ENCODE data around the gene PDE4D.

The PDE4D gene

DNA sequence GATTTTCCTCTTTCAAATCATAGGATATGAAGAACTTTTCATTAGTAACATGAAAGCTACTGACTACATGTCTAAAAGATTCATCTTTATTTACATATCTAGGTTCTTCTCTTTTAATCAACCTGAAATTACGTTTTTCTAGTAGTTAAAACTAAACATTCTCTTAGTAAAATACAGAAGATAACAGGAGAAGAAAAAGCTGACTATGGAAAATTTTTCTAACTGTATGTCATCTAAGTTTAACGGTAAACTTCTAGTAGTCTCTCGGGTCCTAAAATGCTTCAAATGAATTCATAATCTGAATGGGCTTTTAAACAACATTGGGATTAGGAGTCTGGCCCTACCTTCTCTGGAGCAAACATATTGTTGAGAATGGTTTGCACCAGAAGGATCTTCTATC lies 151.9 kb downstream of the PDE4D start:
- Histone ChIP-seq H3K4me1 (ENCODE audit: insufficient read depth, low read length) (no peaks in the 10 kb centered on the region), H3K36me3 (ENCODE audit: insufficient read depth, low read length) (no peaks in the 10 kb centered on the region), H3K9me3 (ENCODE audit: control insufficient read depth, insufficient read depth, low read length) (no peaks in the 10 kb centered on the region), H3K9ac (ENCODE audit: low read depth, low read length) (no peak overlapping the region)

DNA sequence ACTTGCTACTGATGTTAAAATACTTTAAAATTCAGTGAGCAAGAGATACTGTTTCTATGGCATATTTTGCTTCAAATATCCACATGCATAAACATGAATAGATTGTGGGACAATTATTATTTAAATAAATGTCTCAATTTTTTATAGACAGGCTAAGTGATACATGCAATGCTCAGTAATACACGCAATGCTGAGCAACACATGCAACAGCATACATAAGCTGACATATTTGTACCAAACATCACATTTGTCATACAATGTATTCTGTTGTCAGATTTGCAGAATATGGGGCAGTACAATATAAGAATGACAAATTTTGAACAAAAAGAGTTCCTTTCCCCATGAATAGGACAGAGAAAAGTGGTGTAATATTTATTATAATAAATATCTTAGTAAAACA lies 155.5 kb downstream of the PDE4D start:
- H3K4me1 ChIP-seq (ENCODE audit: insufficient read depth, low read length): no peaks in the 10 kb centered on the region
- no peaks in the 10 kb centered on the region for H3K9me3 ChIP-seq (ENCODE audit: control insufficient read depth, insufficient read depth, low read length)
- H3K9ac ChIP-seq (ENCODE audit: low read depth, low read length): no peak overlapping the region
- H3K36me3 ChIP-seq (ENCODE audit: insufficient read depth, low read length): no peaks in the 10 kb centered on the region

DNA sequence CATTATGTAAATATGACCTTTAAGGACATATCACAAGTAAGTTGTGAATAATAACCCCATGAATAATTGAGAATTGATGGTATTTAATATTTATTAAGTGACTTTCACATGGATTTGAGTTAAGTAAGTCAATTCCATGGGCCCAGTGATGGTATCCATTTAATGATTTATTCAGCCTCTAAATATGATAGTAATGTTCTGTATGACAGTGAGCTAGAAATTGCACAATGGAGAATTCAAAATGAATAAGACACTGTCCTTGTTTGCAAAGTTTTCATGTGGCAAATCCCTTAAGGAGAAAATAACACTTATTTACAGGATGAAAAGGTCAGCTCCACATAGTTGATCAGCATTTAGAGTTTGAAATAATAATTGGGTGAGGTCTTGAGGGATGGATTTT lies 160.7 kb downstream of the PDE4D start:
- H3K9me3 ChIP-seq (ENCODE audit: control insufficient read depth, insufficient read depth, low read length): no peaks in the 10 kb centered on the region

GRCh38 chr5:59732301-59732700 lies 161.2 kb downstream of the PDE4D start:
- Histone ChIP-seq H3K9ac (ENCODE audit: low read depth, low read length) (no peak overlapping the region), H3K36me3 (ENCODE audit: insufficient read depth, low read length) (no peaks in the 10 kb centered on the region), H3K4me1 (ENCODE audit: insufficient read depth, low read length) (no peaks in the 10 kb centered on the region), H3K9me3 (ENCODE audit: control insufficient read depth, insufficient read depth, low read length) (no peaks in the 10 kb centered on the region)

More for the DNA sequence above, 160.7 kb downstream of the PDE4D start:
- Histone ChIP-seq H3K9ac (ENCODE audit: low read depth, low read length) (no peak overlapping the region), H3K36me3 (ENCODE audit: insufficient read depth, low read length) (no peaks in the 10 kb centered on the region), H3K4me1 (ENCODE audit: insufficient read depth, low read length) (no peaks in the 10 kb centered on the region)

DNA sequence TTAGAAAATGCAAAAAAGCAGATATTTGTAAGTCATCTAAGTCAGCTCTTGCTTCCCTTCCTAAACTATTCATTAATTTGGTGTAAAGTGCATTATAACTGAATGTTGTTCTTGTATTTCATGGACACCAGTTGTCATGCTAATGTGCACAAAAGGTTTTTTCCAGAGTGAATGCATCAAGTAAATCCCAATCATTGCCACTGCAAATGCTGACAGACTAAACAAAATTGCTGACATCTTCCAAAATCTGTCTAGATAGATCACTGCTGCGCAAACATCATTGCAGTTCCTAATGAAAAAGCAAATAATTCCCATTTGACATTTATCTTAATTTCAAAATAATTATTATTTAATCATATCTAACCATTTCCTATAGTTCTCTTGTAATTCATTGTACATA lies 161.7 kb downstream of the PDE4D start:
- H3K4me1 ChIP-seq (ENCODE audit: insufficient read depth, low read length): no peaks in the 10 kb centered on the region
- no peaks in the 10 kb centered on the region for H3K36me3 ChIP-seq (ENCODE audit: insufficient read depth, low read length)
- H3K9ac ChIP-seq (ENCODE audit: low read depth, low read length): no peak overlapping the region
- no peaks in the 10 kb centered on the region for H3K9me3 ChIP-seq (ENCODE audit: control insufficient read depth, insufficient read depth, low read length)

DNA sequence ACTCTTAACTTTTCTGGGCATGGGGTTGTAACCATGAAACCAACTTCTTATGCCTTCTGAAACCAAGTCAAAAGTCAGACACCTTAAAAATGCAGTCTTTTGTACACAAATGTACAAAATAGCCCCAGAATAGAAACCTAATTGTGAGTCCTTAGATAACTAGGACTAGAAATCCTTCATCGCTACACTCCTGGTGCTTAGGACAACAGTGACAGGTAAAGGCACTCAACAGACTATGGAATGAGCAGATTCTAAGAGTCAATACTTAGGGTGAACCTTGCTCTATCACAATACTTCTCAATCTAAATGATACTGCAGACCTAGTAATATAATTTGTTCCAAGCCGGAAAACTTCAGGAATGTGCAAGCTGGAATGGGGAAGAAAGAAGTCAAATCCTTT lies 163.7 kb downstream of the PDE4D start:
- H3K9me3 ChIP-seq (ENCODE audit: control insufficient read depth, insufficient read depth, low read length): no peaks in the 10 kb centered on the region
- no peaks in the 10 kb centered on the region for H3K36me3 ChIP-seq (ENCODE audit: insufficient read depth, low read length)
- no peak overlapping the region for H3K9ac ChIP-seq (ENCODE audit: low read depth, low read length)
- no peaks in the 10 kb centered on the region for H3K4me1 ChIP-seq (ENCODE audit: insufficient read depth, low read length)

GRCh38 chr5:59729357-59729756 lies 164.2 kb downstream of the PDE4D start:
- Histone ChIP-seq H3K9ac (ENCODE audit: low read depth, low read length) (no peak overlapping the region), H3K4me1 (ENCODE audit: insufficient read depth, low read length) (no peaks in the 10 kb centered on the region)

GRCh38 chr5:59728356-59728755 lies 165.2 kb downstream of the PDE4D start:
- Histone ChIP-seq H3K4me1 (ENCODE audit: insufficient read depth, low read length) (no peaks in the 10 kb centered on the region), H3K9me3 (ENCODE audit: control insufficient read depth, insufficient read depth, low read length) (no peaks in the 10 kb centered on the region), H3K9ac (ENCODE audit: low read depth, low read length) (no peak overlapping the region), H3K36me3 (ENCODE audit: insufficient read depth, low read length) (no peaks in the 10 kb centered on the region)

More at GRCh38 chr5:59729357-59729756, 164.2 kb downstream of the PDE4D start:
- H3K36me3 ChIP-seq (ENCODE audit: insufficient read depth, low read length): no peaks in the 10 kb centered on the region
- no peaks in the 10 kb centered on the region for H3K9me3 ChIP-seq (ENCODE audit: control insufficient read depth, insufficient read depth, low read length)

DNA sequence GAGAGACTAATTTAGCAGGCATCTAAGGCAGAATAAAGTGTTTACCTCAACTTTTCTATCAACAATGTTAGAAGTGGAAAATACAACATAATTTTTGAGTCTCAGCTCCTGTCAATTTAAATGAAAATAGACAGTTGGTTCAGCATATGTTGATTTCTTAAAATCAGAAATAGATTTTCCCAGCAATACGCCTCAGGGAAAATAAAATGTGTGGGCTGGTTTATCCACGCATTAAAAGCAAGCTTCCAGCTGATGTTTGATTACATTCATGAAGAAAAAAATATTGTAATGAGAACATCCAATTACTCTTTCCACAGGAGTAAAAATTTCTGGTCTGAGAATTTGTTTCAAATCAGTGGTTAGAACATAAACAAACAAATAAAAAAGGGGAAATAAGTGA lies 166.3 kb downstream of the PDE4D start:
- Histone ChIP-seq H3K9ac (ENCODE audit: low read depth, low read length) (no peak overlapping the region), H3K9me3 (ENCODE audit: control insufficient read depth, insufficient read depth, low read length) (no peaks in the 10 kb centered on the region), H3K4me1 (ENCODE audit: insufficient read depth, low read length) (no peaks in the 10 kb centered on the region), H3K36me3 (ENCODE audit: insufficient read depth, low read length) (no peaks in the 10 kb centered on the region)

GRCh38 chr5:59725392-59725767 lies 168.1 kb downstream of the PDE4D start:
- H3K9ac ChIP-seq (ENCODE audit: low read depth, low read length): no peak overlapping the region
- no peaks in the 10 kb centered on the region for H3K36me3 ChIP-seq (ENCODE audit: insufficient read depth, low read length)
- H3K9me3 ChIP-seq (ENCODE audit: control insufficient read depth, insufficient read depth, low read length): no peaks in the 10 kb centered on the region
- no peaks in the 10 kb centered on the region for H3K4me1 ChIP-seq (ENCODE audit: insufficient read depth, low read length)

- H3K36me3 ChIP-seq (ENCODE audit: insufficient read depth, low read length): no peaks in the 10 kb centered on the region
- no peaks in the 10 kb centered on the region for H3K9me3 ChIP-seq (ENCODE audit: control insufficient read depth, insufficient read depth, low read length)
- no peaks in the 10 kb centered on the region for H3K4me1 ChIP-seq (ENCODE audit: insufficient read depth, low read length)
- H3K9ac ChIP-seq (ENCODE audit: low read depth, low read length): no peak overlapping the region
These were observed 168.8 kb downstream of the PDE4D start for GRCh38 chr5:59724482-59725391.

DNA sequence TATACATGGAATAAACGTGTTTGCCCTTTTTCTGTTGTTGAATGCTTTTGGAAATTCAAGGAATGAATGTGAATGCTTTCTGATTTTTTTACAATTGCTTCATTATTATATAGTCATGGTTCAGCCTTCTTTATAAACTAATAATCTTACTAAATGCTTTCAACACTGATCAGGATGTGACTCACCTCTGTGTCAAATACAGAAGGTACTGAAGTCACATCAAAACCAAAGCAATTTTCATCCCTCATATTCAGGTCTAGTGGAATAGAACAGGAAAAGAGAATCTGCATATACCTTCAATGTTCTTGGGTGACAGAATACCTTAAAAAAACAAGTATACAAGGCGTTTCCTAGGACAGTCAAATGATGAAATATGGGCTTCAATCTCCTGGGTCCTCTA lies 170.7 kb downstream of the PDE4D start:
- H3K9me3 ChIP-seq (ENCODE audit: control insufficient read depth, insufficient read depth, low read length): no peaks in the 10 kb centered on the region

GRCh38 chr5:59721741-59722140 lies 171.8 kb downstream of the PDE4D start:
- no peak overlapping the region for H3K9ac ChIP-seq (ENCODE audit: low read depth, low read length)
- H3K36me3 ChIP-seq (ENCODE audit: insufficient read depth, low read length): no peaks in the 10 kb centered on the region
- no peaks in the 10 kb centered on the region for H3K4me1 ChIP-seq (ENCODE audit: insufficient read depth, low read length)
- no peaks in the 10 kb centered on the region for H3K9me3 ChIP-seq (ENCODE audit: control insufficient read depth, insufficient read depth, low read length)

More for the DNA sequence above, 170.7 kb downstream of the PDE4D start:
- Histone ChIP-seq H3K9ac (ENCODE audit: low read depth, low read length) (no peak overlapping the region), H3K36me3 (ENCODE audit: insufficient read depth, low read length) (no peaks in the 10 kb centered on the region), H3K4me1 (ENCODE audit: insufficient read depth, low read length) (no peaks in the 10 kb centered on the region)

DNA sequence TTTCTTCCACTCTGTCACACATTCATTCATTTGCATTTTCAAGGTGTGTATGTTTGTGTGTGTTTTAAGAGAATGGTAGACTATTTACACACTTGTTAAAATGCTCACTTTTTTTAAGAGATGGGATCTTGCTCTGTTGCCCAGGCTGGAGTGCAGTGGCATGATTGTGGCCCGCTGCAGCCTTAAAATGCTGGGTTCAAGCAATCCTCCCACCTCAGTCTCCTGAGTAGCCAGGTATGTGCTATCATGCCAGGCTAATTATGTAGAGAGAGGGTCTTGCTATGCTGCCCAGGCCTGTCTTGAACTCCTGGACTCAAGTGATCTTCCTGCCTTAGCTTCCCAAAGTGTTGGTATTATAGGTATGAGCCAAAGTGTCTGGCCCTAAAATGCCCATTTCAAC lies 173.5 kb downstream of the PDE4D start:
- Histone ChIP-seq H3K9ac (ENCODE audit: low read depth, low read length) (no peak overlapping the region), H3K9me3 (ENCODE audit: control insufficient read depth, insufficient read depth, low read length) (no peaks in the 10 kb centered on the region), H3K4me1 (ENCODE audit: insufficient read depth, low read length) (no peaks in the 10 kb centered on the region), H3K36me3 (ENCODE audit: insufficient read depth, low read length) (no peaks in the 10 kb centered on the region)

- peaks cover 2% of the 10 kb centered on the region; the same call in 1 of the 2 replicates for H3K36me3 ChIP-seq (ENCODE audit: insufficient read depth, low read length)
- H3K4me1 ChIP-seq (ENCODE audit: insufficient read depth, low read length): no peaks in the 10 kb centered on the region
- peaks cover 7% of the 10 kb centered on the region for H3K9me3 ChIP-seq (ENCODE audit: control insufficient read depth, insufficient read depth, low read length)
- no peak overlapping the region for H3K9ac ChIP-seq (ENCODE audit: low read depth, low read length)
These were observed 176.5 kb downstream of the PDE4D start for GRCh38 chr5:59716966-59717500.

Measured in ES-I3 (cell line).